Lower leg skin (tissue), 4 donors: Measurements from ENCODE around the gene PDLIM5. TPM values are rescaled to one million over a fixed set of nuclear protein-coding genes. Genes with fewer than 3 reads are reported as not detected.

Experiments used
- DNase-seq, 2 donors: peaks; one replicate each; pipeline ENCODE4 v3.0.0-alpha.2; 2019; ENCODE audit warnings: low spot score in 2 of 2
- H3K4me3 ChIP-seq: fragments of 200-600 bp; sonication (generic); 2 replicates; pipeline ENCODE4 v1.5.1; 2017; ENCODE audit warnings: mild to moderate bottlenecking, low read depth; ENCODE audit not compliant: poor library complexity, severe bottlenecking
- POLR2A ChIP-seq, 2 donors: fragments of 450-650 bp; IDR thresholded peaks; one replicate each; pipeline ENCODE4 v1.6.1; 2016 to 2017; ENCODE audit warnings: antibody characterized with exemption in 2 of 2, mild to moderate bottlenecking in 1 of 2, moderate library complexity in 1 of 2
- WGBS, 2 donors: methylation state at CpG; one replicate each; pipeline ENCODE4 v1.1.5; 2018; 5-methylcytosine and 5-hydroxymethylcytosine counted together
- intact Hi-C: fragments of 100-400 bp; cut with DNase I; formaldehyde crosslinking; loops from one replicate; pipeline ENCODE4 v1.15.0; 2023; ENCODE audit warnings: low total_unique reads
- total RNA-seq, 4 donors: library from RNA; depleted of rRNA; stranded (reverse); fragments of >200 nt; gene quantifications; one replicate each; pipeline ENCODE4 v1.1.0, GENCODE V29; 2016
- TF ChIP-seq, protein P1 (sequence below), 3 donors: fragments of 450-650 bp; IDR thresholded peaks; one replicate each; pipeline ENCODE4 v1.5.1; 2016; ENCODE audit warnings: antibody characterized with exemption in 3 of 3, mild to moderate bottlenecking in 3 of 3, moderate library complexity in 2 of 3

The PDLIM5 gene
- total RNA-seq, 4 donors from 2014 or later = 65.8 to 81.4 (median 72.0) TPM

GRCh38 chr4:94673961-94674360 lies 222.2 kb downstream of the PDLIM5 start:
- TF ChIP-seq, protein P1, sequence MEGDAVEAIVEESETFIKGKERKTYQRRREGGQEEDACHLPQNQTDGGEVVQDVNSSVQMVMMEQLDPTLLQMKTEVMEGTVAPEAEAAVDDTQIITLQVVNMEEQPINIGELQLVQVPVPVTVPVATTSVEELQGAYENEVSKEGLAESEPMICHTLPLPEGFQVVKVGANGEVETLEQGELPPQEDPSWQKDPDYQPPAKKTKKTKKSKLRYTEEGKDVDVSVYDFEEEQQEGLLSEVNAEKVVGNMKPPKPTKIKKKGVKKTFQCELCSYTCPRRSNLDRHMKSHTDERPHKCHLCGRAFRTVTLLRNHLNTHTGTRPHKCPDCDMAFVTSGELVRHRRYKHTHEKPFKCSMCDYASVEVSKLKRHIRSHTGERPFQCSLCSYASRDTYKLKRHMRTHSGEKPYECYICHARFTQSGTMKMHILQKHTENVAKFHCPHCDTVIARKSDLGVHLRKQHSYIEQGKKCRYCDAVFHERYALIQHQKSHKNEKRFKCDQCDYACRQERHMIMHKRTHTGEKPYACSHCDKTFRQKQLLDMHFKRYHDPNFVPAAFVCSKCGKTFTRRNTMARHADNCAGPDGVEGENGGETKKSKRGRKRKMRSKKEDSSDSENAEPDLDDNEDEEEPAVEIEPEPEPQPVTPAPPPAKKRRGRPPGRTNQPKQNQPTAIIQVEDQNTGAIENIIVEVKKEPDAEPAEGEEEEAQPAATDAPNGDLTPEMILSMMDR (IDR thresholded peaks at IDR 0.05) = no peak
- intact Hi-C loops = no loop called here
- 81 to 88% methylated on average over 2 of the region's 2 CpGs for WGBS, 2 donors
- no peak overlapping the region for H3K4me3 ChIP-seq
- no peak for DNase-seq

DNA sequence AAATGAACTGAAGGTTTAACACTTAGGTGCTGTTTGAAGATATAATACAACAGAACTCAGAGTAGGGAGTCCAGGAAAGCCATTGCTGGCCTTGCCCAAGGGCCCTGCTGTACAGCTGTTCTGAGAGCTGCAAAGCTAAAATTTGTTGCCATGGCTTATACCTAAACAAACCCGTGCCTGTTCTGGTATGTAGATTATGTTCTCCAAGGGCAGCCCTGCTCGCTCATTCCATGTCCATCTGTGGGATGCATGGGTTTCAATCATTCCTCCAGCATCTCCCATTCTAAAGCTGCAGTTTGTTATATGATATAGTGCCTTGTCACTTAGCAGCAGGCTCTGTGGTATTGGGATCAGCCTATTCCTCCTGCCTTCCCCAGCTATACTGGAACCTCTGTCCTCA lies 225.2 kb downstream of the PDLIM5 start:
- WGBS, 2 donors = 50 to 58% methylated on average over 2 of the region's 2 CpGs
- DNase-seq = no peak
- TF ChIP-seq, protein P1 (IDR thresholded peaks at IDR 0.05) = no peak
- TF ChIP-seq POLR2A (IDR thresholded peaks at IDR 0.05) = no peak
- intact Hi-C loops = no loop called here
- no peak overlapping the region for H3K4me3 ChIP-seq

DNA sequence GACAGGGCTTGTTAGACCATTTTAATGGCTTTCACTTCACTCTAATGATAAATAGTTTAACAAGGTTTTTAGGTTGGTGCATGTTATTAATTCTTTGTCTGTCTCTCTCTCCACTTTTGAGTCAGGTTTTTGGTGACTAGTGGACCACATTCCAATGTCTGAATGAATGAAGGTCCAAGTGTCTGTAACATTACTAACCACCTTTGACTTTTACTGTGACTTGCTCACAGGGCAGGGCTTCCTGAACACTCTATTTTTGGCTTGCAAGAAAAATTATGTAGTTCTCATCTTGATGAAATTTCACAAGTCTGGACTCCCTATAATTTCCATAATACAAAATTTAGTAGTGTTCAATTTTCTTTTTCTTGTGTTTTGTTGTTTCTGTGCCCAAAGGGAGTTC lies 227.2 kb downstream of the PDLIM5 start:
- TF ChIP-seq, protein P1 (IDR thresholded peaks at IDR 0.05) = no peak
- TF ChIP-seq POLR2A (IDR thresholded peaks at IDR 0.05) = no peak
- DNase-seq = no peak
- H3K4me3 ChIP-seq = no peak overlapping the region
- intact Hi-C loops = no loop called here

DNA sequence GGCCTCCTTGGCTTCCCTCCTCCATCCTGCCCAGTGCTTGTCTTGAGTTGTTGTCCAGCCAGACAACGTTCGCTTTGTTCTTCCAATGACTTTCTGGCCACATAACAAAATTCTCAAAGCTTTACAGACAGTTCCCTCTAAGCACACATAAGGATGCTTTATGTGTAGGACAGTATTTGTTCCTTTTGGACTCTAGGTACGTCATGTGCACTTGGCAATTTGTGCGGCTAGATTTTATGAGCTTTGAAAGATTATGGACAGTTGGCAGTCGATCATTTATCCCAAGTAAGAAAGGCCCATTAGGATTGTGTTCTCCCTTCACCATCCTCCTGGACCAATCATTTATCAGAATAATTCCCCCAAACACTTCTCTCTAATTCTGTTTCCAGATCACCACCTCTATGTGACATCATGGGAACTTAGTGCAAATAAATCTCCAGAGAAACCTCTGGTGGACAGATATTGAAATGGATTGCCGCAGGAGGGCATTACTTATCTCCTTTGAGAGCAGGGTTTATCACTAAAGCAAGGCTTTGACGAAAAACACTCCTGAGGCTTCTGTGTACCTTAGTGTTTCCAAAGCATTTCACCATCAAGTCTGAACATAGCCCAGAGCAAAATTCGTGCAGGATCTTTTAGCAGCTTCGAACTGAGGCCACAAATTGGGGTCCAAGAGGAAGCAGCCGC lies 228.6 kb downstream of the PDLIM5 start:
- intact Hi-C loops = no loop called here
- no peak for TF ChIP-seq POLR2A (IDR thresholded peaks at IDR 0.05)
- no peak for DNase-seq
- 81% methylated on average over 10 of the region's 10 CpGs for WGBS, 2 donors
- H3K4me3 ChIP-seq = no peak overlapping the region

- no peak overlapping the region for H3K4me3 ChIP-seq
- intact Hi-C loops = no loop called here
- DNase-seq = no peak
- TF ChIP-seq, protein P1 (IDR thresholded peaks at IDR 0.05) = no peak
- no peak for TF ChIP-seq POLR2A (IDR thresholded peaks at IDR 0.05)
- 93 to 94% methylated on average over 5 of the region's 5 CpGs for WGBS, 2 donors
Measured at GRCh38 chr4:94686086-94686485, 234.3 kb downstream of the PDLIM5 start.

DNA sequence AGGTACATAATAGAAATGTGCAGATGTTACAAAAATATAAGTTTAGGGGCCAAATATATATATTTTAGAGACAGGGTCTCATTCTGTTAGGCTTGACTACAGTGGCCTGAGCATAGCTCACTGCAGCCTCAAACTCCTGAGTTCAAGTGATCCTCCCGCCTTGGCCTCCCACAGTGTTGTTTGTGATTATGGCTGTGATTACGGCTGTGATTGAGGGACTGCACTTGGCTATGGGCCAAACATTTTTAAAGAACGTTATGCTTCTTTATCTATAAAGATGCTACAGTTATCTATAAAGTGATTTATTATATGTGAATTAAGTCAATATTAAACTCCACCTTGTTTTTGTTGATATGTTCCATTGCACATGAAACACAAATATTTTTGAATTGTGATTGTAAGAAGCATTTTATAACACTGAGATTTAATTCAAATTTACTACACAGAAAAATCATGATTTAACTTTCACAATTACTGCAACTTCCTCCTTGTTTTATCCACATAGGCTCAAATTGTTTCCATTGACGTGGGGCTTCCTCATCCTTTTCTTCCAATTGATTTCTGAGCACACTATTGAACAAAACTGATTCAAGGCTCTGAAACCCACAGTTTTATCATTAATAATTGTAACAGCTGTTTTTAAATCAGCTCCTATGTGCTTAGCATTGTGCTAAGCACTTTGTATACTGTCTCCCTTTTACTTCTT lies 237.6 kb downstream of the PDLIM5 start:
- 58 to 62% methylated on average over 4 of the region's 4 CpGs for WGBS, 2 donors
- intact Hi-C loops = no loop called here
- DNase-seq = no peak
- TF ChIP-seq POLR2A (IDR thresholded peaks at IDR 0.05) = no peak
- TF ChIP-seq, protein P1 (IDR thresholded peaks at IDR 0.05) = no peak
- H3K4me3 ChIP-seq = no peak overlapping the region
